Measurements from ENCODE around the gene OR1A1. TPM values are rescaled to one million over a fixed set of nuclear protein-coding genes. Genes with fewer than 3 reads are reported as not detected.

OR1A1 gene
- polyA plus RNA-seq, 2 of the 4 experiments (the other 2 are of a cell fraction): not detected

DNA sequence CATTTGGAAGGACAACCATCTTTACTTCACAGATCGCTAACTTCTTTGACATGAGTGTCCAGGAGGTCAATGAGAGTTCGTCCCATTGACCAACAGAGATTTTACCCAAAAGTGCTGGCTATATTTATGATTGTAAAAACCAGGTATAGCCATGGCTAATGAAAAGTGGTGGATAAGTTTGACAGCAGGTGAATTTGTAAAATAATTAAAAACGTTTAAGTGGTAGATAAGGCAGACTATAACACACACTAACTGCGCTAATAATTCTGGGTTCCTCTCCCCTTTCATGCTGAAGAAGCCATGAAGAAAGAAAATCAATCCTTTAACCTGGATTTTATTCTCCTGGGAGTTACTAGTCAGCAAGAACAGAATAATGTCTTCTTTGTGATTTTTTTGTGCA is 10.2 kb upstream of the OR1A1 start, which contains the start of gene OR1A2:
TSS of gene OR1A2 (plus strand) at position 301 of the 400 bp plus-strand sequence. CDS start at position 301, 0 bp downstream.
- ChIA-PET POLR2A (no interaction called here), CTCF (no interaction called here)
- TF ChIP-seq MYC (IDR thresholded peaks at IDR 0.05; ENCODE audit: borderline replicate concordance, low read length) (no peak), SREBF2 (IDR thresholded peaks at IDR 0.05) (no peak), KDM1A (IDR thresholded peaks at IDR 0.05; ENCODE audit: low read depth) (no peak), POLR2AphosphoS2 (conservative IDR thresholded peaks at IDR 0.05; ENCODE audit: low read length) (no peak), SMC3 (IDR thresholded peaks at IDR 0.05) (no peak), FOSB (CRISPR knock-in tag; IDR thresholded peaks at IDR 0.05) (no peak), CBX8 (IDR thresholded peaks at IDR 0.05) (no peak), NPAS2 (CRISPR knock-in tag; IDR thresholded peaks at IDR 0.05; ENCODE audit: borderline replicate concordance) (no peak), ZFP36 (IDR thresholded peaks at IDR 0.05; ENCODE audit: borderline replicate concordance, partially characterized antibody) (no peak), FOXS1 (CRISPR knock-in tag; IDR thresholded peaks at IDR 0.05) (no peak), RAD21 (conservative IDR thresholded peaks at IDR 0.05 in 1 of 2, IDR thresholded peaks at IDR 0.05 in 1 of 2) (no peak), RFX5 (IDR thresholded peaks at IDR 0.05) (no peak), NFE2L2 (conservative IDR thresholded peaks at IDR 0.05; ENCODE audit: low read length) (no peak), KDM5A (IDR thresholded peaks at IDR 0.05) (no peak), REST (IDR thresholded peaks at IDR 0.05) (no peak), NR3C1 (IDR thresholded peaks at IDR 0.05) (no peak)
- TF ChIP-seq, protein P1, sequence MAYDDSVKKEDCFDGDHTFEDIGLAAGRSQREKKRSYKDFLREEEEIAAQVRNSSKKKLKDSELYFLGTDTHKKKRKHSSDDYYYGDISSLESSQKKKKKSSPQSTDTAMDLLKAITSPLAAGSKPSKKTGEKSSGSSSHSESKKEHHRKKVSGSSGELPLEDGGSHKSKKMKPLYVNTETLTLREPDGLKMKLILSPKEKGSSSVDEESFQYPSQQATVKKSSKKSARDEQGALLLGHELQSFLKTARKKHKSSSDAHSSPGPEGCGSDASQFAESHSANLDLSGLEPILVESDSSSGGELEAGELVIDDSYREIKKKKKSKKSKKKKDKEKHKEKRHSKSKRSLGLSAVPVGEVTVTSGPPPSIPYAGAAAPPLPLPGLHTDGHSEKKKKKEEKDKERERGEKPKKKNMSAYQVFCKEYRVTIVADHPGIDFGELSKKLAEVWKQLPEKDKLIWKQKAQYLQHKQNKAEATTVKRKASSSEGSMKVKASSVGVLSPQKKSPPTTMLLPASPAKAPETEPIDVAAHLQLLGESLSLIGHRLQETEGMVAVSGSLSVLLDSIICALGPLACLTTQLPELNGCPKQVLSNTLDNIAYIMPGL (CRISPR knock-in tag; IDR thresholded peaks at IDR 0.05; ENCODE audit: borderline replicate concordance): no peak
- WGBS (ENCODE audit: missing lambda C conversion rate): under 1% methylated on average over 4 of the region's 4 CpGs
- H3K4me3 ChIP-seq: no peak within 1 kb of the TSS
- DNase-seq (ENCODE audit: low read depth in 1 of 2, low spot score in 1 of 2): no peak
- H3K4me2 ChIP-seq: no peak within 1 kb of the TSS
- no peak for ATAC-seq
- FAIRE-seq: no peak
- H3K9me3 ChIP-seq: peaks cover 17% of the 10 kb centered on the region; the same call in 2 of the 3 replicates
- no peaks in the 10 kb centered on the region for H3K4me1 ChIP-seq
- H3K27ac ChIP-seq: no peak within 1 kb of the TSS

DNA sequence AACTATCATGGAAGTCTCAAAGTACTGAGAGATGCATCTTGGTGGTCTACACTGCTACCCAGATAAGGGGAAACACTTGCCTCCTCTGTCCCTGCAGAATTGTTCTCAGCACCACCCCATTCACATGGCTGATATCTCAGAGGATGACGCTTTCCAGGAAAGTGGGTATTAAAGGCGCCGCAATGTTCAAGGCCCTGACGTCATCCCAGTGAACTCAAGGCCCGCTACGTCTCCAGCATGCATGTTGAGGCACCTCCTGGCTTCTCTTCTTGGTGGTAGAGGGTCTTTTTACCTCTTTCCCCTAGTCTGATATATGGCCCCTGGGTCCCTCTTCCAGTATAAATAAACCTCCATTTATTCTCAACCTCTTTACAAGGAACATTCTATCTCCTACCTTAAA is 1.0 kb downstream of the OR1A1 start:
- DNase-seq (ENCODE audit: low read depth in 1 of 2, low spot score in 1 of 2) (no peak), FAIRE-seq (no peak), ATAC-seq (no peak)
- Histone ChIP-seq H3K27ac (no peak overlapping the region), H3K4me2 (no peak overlapping the region), H3K4me3 (no peak overlapping the region), H3K4me1 (no peaks in the 10 kb centered on the region), H3K9me3 (no peaks in the 10 kb centered on the region)
- WGBS (ENCODE audit: missing lambda C conversion rate): 56% methylated on average over 6 of the region's 6 CpGs
- POLR2A ChIA-PET: no interaction called here
- CTCF ChIA-PET: no interaction called here
- no peak for TF ChIP-seq SMC3 (IDR thresholded peaks at IDR 0.05)
- TF ChIP-seq ZC3H11A (IDR thresholded peaks at IDR 0.05): no peak
- TF ChIP-seq FOSL2 (IDR thresholded peaks at IDR 0.05): no peak
- no peak for TF ChIP-seq FOSL2 (CRISPR knock-in tag; IDR thresholded peaks at IDR 0.05)
- no peak for TF ChIP-seq RCOR1 (IDR thresholded peaks at IDR 0.05; ENCODE audit: low read depth, low read length)
- TF ChIP-seq EP300 (IDR thresholded peaks at IDR 0.05): no peak
- no peak for TF ChIP-seq CHD2 (IDR thresholded peaks at IDR 0.05; ENCODE audit: low read length, partially characterized antibody)
- TF ChIP-seq, protein P2, sequence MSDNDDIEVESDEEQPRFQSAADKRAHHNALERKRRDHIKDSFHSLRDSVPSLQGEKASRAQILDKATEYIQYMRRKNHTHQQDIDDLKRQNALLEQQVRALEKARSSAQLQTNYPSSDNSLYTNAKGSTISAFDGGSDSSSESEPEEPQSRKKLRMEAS (IDR thresholded peaks at IDR 0.05): no peak
- no peak for TF ChIP-seq JUNB (IDR thresholded peaks at IDR 0.05)
- no peak for TF ChIP-seq MYC (IDR thresholded peaks at IDR 0.05; ENCODE audit: borderline replicate concordance, low read length)
- no peak for TF ChIP-seq FOSB (CRISPR knock-in tag; IDR thresholded peaks at IDR 0.05)
- TF ChIP-seq, protein P3, sequence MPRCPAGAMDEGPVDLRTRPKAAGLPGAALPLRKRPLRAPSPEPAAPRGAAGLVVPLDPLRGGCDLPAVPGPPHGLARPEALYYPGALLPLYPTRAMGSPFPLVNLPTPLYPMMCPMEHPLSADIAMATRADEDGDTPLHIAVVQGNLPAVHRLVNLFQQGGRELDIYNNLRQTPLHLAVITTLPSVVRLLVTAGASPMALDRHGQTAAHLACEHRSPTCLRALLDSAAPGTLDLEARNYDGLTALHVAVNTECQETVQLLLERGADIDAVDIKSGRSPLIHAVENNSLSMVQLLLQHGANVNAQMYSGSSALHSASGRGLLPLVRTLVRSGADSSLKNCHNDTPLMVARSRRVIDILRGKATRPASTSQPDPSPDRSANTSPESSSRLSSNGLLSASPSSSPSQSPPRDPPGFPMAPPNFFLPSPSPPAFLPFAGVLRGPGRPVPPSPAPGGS (IDR thresholded peaks at IDR 0.05): no peak
- TF ChIP-seq EHF (CRISPR knock-in tag; IDR thresholded peaks at IDR 0.05): no peak
- TF ChIP-seq CBX8 (IDR thresholded peaks at IDR 0.05): no peak
- TF ChIP-seq, protein P1 (CRISPR knock-in tag; IDR thresholded peaks at IDR 0.05; ENCODE audit: borderline replicate concordance): no peak
- TF ChIP-seq FOXS1 (CRISPR knock-in tag; IDR thresholded peaks at IDR 0.05): no peak
- TF ChIP-seq, protein P4, sequence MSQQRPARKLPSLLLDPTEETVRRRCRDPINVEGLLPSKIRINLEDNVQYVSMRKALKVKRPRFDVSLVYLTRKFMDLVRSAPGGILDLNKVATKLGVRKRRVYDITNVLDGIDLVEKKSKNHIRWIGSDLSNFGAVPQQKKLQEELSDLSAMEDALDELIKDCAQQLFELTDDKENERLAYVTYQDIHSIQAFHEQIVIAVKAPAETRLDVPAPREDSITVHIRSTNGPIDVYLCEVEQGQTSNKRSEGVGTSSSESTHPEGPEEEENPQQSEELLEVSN (IDR thresholded peaks at IDR 0.05; ENCODE audit: borderline replicate concordance, low read depth): no peak
